Left renal pelvis (tissue), 4 donors: ENCODE results near the gene CHST15. TPM values are rescaled to one million over a fixed set of nuclear protein-coding genes. Genes with fewer than 3 reads are reported as not detected.

Experiments
- DNase-seq, 4 donors: peaks; one replicate each; pipeline ENCODE4 v3.0.0-alpha.2; 2013; ENCODE audit warnings: low read depth in 4 of 4, low spot score in 3 of 4
- polyA plus RNA-seq, 4 donors: library from polyadenylated mRNA; unstranded; fragments of 120-200 nt; gene quantifications; one replicate each; pipeline ENCODE4 v1.2.1, GENCODE V29; 2013; ENCODE audit not compliant: insufficient read length in 4 of 4

The CHST15 gene
- polyA plus RNA-seq, 4 donors, result 16.6 to 38.5 (median 20.0) TPM

GRCh38 chr10:124033887-124034218, 59.5 kb downstream of the CHST15 start:
- no peak for DNase-seq

GRCh38 chr10:124032971-124033886, 60.2 kb downstream of the CHST15 start:
- peak; percentile 56 to 72 (median 61) for DNase-seq

- DNase-seq, result no peak
These were observed 61.1 kb downstream of the CHST15 start for GRCh38 chr10:124032087-124032935.

DNA sequence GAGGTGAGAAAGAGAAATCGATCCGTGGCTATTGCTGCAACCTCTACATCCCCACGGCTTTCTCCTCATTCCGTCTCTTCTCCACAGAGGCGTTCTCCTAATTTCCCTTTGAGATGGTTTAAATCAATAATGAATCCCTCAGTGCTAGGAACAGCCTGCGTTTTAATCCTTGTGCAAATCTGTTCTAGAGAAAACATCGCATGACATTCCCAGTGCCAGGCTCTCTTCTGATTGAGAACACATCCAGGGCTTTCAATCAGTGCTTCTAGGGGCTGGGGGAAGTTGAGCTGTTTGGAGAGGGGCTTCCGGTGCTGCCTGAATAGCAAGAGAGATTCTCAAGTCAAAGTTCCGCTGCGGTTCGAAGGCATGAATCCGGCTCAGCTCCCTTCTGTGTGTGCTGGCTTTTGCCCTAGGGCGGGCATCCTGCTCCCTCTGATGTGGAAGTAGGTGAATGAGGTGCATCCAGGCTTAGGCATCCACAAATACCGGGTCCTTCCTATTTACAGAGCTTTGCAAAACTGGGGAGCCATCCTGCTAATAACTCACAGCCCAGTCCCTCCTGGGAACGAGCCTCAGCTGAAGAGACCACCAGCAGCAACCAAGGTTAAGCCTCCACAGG, 62.8 kb downstream of the CHST15 start:
- no peak for DNase-seq

- DNase-seq, result no peak
These were observed 63.3 kb downstream of the CHST15 start for GRCh38 chr10:124030061-124030460.

- DNase-seq, result no peak
These were observed 63.8 kb downstream of the CHST15 start for GRCh38 chr10:124029559-124029958.

DNA sequence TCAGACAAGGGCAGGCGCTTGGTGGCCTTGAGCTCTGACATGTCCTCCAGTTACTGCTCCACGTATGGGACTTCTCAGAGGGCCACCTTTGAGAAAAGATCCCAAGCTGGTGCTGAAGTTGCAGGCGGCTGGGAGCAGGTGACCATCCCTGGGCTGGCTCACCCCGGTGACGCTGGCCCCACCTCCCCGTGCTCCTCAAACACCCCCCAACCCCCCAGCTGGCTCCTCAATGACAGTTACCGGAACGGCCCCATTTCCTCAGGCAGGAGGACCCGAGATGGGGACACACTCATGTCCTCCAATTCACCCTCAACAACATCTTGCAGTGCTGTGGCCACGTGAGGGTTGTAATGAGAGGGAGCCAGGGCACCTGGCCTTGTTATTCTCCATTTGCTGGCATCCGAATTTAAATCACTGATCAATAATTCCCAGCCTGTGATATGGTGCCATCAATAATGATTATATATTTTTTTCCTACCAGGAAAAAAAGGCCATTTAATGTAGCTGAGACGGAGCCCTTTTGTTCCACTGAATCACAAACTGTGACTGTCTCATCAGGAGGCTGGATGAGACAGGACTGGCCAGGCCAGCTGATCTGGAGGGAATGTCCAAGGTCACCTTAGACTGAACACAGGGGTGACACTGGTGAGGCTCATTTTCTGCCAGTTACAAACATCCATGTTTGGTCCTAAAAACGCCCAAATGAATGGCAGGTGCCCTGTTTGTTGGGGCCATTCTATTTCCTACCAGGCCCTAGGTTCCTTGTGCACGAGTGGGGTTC, 64.5 kb downstream of the CHST15 start:
- DNase-seq, result no peak

GRCh38 chr10:124027651-124028050, 65.7 kb downstream of the CHST15 start:
- DNase-seq, result no peak

- no peak for DNase-seq
These were observed 66.3 kb downstream of the CHST15 start for GRCh38 chr10:124027031-124027611.

DNA sequence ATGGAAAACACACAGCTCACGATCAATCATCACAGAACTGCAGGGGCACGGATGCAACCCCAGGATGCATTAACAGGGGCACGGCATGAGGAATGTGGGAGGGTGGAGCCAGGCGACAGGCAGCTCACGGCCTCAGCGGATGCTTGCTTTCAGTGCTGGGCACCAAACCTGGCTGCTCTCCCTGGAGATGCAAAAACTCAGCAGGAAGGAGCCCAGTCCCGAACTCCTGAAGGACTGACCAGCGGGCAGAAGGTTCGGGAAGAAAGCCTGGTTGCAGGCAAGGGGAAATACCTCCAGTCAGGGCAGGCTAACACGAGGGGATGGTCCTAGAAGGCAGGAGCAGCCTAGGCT, 66.8 kb downstream of the CHST15 start:
- no peak for DNase-seq

GRCh38 chr10:124025660-124026588, 67.5 kb downstream of the CHST15 start:
- DNase-seq, result no peak

- DNase-seq, result no peak
These were observed 68.2 kb downstream of the CHST15 start for GRCh38 chr10:124025152-124025551.

GRCh38 chr10:124022066-124022465, 71.3 kb downstream of the CHST15 start:
- no peak for DNase-seq

- no peak for DNase-seq
These were observed 72.2 kb downstream of the CHST15 start for GRCh38 chr10:124020981-124021815.

DNA sequence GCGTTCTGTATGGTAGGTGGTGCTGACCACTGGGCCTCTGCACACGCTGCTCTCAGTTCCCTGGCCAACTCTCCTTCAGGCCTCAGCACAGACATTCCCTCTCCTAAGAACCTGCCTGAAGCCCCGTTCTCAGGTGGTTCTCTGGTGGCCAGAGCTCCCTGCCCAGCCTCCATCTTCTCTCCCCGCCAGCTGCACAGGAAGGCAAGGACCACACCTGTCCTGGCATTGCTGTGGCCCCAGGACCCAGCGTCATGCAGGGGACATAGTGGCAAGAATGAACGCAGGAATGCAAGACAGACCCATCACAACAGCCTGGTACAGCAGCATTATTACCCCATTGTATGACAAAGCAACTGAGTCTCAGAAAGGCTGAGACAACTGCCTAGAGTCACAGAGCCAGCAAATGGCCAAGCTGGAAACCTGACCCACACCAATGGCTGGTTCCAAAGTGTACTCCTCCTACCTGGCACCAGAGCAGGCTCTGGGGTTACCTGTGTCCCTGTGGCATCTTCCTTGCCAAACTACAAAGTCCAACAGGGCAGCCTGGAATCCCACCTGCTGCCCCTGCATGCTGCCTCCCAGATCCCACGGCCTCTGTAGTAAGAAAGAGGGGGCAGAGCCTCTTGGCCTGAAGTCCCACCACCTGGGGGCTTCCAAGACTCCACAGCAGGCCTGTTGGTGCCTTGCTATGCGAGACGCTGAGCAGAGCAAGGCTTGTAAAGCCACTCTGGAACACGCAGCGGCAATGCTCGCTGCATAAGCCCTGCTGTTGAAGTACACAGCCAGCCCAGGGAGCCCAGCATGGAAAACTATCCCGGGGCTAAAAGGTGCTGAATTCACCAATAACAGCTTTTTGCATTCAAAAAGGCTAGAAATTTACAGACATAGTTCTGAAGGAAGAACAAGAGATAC, 73.3 kb downstream of the CHST15 start:
- DNase-seq, result no peak

DNA sequence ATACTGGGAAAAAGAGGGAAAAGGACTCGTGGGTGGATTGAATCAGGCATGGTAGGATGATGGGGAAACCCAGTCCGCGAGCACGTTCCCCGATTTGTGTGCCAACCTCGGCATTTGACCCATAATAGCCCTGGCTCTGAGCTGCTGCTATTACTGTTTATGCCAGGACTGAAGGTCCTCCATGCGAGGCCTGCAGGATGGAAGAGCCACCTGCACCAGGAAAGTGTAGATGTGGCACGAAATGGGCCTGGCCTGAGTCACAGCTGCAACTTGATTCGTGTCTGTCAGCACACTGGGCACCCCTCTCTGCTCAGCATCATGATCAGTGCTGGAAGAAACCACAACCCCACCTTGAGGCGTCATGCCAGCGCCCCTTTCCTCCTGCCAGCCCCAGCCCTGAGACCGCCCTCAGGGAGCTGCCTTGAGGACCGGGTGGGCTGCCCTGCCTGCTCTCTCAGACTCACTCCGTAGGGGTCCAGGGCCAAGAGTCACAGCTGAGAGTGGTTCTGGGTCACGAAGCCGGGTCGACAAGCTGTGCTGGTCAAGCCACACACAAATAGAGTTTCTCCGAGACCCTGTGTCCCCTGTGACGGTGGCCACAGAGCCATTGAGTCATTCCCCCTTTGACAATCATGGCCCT, 74.4 kb downstream of the CHST15 start:
- DNase-seq, result no peak

DNA sequence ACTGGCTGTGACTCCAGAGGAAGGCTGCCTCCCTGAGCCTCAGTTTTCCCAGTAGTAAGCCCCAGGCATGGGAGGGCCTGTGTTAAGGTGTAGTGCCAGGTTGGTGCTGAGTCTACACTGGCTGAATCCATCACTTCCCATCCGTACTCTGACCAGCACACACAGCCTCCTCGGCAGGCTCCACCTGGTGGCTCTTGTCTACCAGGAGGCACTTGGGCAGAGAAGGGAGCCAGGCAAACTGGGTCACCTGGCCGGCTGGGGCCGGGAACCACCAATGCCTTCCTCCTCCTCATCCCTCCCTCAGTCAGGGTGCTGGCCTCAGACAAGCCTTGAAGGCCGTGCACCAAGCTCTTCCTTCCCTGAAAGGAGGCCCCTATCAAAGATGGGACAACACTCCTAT, 75.7 kb downstream of the CHST15 start:
- DNase-seq, result no peak
